T-helper 2 cell treated with Interferon-gamma antibody and Interleukin-4, amounts not matched to agents 100 ng/mL and 5 ng/mL, for 36 hours (primary cell): Measurements from ENCODE around the gene ZRANB3. TPM values are rescaled to one million over a fixed set of nuclear protein-coding genes. Genes with fewer than 3 reads are reported as not detected.
"Not testable (repeated sequence)": the region's sequence is repeated elsewhere in the genome, so short reads cannot be mapped to it uniquely, and the experiment has no call there.

Experiments used
- intact Hi-C: fragments of 100-400 bp; cut with micrococcal nuclease; formaldehyde crosslinking; loops from one replicate; pipeline ENCODE4 v1.15.1; 2023
- total RNA-seq: library from RNA; stranded (reverse); gene quantifications from 2 replicates; pipeline ENCODE4 v1.2.3, GENCODE V29; 2022

The ZRANB3 gene
- total RNA-seq, 1 donor from 2014 or later = 5.4 TPM

DNA sequence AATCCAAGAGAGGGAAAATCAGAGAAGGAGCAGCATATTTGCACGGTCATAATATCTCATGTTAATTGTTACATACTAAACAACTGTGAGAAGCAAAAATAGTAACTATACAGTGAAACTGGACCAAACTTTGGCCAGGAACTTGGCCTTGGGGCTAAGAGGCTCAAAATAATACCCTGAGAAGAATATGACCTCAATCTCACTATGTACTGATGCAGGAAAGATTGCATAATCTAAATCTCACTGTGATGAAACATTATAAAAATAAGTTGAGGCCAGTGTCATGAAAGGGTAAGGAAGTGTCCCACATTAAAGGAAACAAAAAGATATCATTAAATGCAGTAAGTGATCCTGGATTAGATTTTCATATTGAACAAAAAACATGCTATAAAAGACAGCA lies 36.5 kb downstream of the ZRANB3 start:
- intact Hi-C loops = no loop called here

DNA sequence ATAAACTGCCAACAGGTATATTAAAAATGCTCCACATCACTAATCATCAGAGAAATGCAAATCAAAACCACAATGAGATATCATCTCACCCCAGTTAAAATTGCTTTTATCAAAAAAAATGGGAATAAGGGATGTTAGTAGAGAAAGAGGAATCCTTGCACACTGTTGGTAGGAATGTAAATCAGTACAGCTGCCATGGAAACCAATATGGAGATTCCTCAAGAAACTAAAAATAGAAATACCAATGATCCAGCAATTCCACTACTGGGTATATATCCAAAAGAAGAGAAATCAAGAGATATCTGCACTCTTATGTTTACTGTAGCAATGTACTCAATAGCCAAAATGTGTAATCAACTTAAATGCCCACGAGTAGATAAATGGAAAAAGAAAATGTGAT lies 40.6 kb downstream of the ZRANB3 start:
- intact Hi-C loops = no loop called here

DNA sequence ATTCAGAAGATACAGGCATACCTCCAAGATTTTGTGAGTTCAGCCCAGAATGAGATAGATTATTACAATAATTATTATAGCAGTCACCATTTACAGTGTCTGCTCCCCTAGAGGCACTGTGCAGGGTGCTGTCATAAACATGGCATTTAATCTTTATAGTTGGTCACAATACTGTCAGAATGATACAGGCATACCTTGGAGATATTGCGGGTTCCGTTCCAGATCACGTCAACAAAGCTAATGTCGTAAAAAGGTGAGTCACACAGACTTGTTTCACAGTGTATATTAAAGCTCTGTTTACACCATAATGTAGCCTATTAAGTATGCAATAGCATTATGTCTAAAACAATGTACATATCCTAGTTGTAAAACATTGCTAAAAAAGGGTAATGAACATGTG lies 45.6 kb downstream of the ZRANB3 start:
- intact Hi-C loops = no loop called here

DNA sequence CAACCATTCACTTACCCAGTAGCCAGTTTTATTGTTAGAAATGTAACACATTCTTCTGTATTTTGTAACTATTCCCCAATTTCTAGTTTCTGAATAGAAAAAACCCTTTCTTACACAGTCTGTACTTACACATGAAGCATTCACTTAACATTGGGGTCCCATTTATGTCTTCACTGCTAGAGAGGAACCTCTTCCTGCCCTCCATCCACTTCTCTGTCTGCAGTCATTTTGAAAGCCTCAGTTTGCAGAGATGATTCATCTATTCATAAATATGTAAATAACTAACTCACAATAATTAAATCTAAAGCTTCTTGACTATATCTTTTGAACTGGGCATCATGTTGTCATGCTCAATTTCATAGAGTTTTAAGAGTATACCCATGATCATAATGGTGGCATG lies 55.9 kb downstream of the ZRANB3 start:
- intact Hi-C loops = loop anchor here (10.0 kb wide), 1 partner anchor 470 kb away; no protein-coding TSS in a partner anchor

DNA sequence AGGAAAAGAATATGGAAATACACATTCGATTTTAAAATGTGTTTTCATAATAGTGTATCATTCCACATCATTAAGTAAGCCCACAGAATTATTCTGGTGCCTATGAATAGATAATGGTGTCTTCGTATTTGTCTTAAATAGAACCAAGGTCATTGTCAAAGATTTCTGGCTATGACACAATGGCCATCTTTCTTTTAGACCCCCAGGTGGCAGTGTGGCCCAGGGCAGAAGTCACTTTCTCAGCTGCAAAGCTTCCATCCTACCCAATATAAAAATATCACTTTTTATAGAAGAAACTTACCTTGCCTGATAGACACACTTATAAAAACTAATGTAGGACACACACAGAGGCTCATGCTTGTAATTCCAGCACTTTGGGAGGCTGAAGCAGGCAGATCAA lies 57.5 kb downstream of the ZRANB3 start:
- intact Hi-C loops = loop anchor here (1.0 to 10.0 kb wide), 3 partner anchors 59 to 469 kb away; partner anchors contain the start of genes R3HDM1 and ZRANB3

DNA sequence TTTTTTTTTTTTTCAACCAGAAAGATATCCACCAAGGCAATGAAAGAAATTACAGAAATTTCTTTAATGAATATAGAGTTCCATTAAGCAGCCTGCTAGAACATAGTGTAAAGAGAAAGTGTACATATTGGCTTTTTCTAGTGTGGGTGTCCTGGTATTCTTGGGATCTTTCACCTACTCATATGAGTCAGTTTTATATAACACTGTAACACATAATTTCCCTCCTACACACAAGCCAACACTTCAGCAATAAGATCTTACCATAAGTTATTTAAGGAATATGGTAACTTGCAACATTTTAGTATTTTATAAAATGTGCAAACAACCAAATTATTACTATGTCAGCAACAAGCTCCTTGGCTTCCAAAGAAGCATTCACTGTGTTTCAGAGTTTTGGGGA lies 59.9 kb downstream of the ZRANB3 start:
- intact Hi-C loops = loop anchor here (5.0 to 10.0 kb wide), 2 partner anchors 61 to 466 kb away; partner anchors contain the start of genes R3HDM1 and ZRANB3

DNA sequence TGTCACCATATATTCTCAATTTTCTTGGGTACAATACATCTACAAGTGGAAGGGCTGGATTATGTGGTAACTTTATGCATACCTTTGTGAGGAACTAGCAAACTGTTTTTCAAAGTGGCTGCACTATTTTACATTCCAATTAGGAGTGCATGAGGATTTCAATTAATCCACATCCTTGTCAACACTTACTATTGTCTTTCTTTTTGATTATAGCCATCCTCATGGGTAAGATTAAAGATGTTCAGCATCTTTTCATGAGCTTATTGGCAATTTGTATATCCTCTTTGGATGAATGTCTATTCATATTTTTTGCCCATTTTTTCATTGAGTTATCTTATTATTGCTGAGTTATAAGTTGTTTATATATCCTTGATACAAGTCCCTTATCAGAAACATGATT lies 73.7 kb downstream of the ZRANB3 start:
- intact Hi-C loops = no loop called here

DNA sequence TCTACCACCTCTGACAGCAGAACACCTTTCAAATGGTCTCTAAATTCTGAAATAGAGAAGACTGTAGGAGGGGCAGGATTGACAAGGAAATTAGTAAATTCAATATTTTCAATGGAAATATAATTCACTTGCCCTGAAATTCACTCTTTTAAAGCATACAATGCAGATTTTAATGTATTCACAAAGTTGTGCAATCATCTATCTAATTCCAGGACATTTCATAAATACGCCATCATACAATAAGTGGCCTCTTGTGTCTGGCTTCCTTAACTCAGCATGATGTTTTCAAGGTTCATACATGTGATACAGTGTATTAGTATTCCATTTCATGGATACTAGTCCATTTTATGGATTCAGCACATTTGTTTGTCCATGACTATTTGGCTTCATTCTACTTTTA lies 74.2 kb downstream of the ZRANB3 start:
- intact Hi-C loops = no loop called here

DNA sequence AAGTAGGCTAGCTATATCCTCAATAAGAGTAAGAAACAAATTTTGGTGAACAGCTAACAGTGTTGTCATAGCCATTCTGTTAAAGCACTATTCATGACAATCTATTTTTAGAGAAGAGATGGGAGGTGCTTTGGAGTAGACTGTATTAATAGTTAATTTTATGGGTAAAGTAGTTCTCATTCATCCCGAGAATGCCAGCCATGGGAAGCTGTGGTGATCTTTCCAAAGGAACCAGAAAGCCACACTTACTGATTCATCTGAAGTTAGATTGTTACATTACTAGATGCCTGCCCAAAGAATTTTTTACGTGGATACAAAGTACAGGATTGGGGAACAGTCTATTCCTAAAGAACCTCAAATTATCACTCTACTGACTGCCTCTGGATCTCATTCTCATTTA lies 74.6 kb downstream of the ZRANB3 start:
- intact Hi-C loops = no loop called here

DNA sequence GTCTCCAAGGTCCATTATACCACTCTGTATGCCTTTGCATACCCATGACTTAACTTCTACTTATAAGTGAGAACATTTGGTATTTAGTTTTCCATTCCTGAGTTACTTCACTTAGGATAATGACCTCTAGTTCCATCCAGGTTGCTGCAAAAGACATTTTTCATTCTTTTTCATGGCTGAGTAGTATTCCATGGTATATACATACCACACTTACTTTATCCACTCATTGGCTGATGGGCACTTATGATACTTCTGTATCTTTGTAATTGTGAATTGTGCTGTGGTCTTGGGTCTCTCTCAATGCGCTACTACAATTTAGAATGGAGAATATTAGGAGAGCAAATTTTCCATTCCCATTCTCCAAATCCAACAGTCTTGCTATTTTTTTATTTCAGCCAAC lies 76.4 kb downstream of the ZRANB3 start:
- intact Hi-C loops = no loop called here

DNA sequence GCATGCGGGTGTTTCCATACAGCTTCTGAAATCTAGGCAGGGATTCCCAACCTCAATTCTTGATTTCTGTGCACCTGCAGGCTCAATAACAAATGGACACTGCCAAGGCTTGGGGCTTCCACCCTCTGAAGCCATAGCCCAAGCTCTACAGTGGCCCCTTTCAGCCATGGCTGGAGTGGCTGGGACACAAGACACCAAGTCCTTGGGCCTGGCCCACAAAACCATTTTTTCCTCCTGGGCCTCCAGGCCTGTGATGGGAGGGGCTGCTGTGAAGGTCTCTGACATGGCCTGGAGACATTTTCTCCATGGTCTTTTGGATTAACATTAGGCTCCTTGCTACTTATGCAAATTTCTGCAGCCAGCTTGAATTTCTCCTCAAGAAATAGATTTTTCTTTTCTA lies 78.0 kb downstream of the ZRANB3 start:
- intact Hi-C loops = not testable (repeated sequence)

DNA sequence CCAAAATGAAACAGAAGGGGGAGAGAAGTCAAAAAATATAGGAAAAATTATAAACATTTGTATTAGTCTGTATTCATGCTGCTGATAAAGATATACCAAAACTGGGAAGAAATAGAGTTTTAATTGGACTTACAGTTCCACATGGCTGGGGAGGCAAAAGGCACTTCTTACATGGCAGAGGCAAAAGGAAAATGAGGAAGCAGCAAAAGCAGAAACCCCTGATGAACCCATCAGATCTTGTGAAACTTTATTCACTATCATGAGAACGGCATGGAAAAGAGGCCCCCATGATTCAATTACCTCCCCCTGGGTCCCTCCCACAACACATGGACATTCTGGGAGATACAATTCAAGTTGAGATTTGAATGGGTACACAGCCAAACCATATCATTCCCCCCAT lies 79.1 kb downstream of the ZRANB3 start:
- intact Hi-C loops = no loop called here

DNA sequence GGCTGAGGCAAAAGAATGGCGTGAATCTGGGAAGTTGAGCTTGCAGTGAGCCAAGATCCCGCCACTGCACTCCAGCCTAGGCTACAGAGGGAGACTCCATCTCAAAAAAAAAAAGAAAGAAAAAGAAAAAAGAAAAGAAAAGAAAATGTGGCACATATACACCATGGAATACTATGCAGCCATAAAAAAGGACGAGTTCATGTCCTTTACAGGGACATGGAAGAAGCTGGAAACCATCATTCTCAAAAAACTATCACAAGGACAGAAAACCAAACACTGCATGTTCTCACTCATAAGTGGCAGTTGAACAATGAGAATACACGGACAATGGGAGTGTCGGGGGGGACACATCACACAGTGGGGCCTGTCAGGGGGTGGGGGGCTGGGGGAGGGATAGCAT lies 88.0 kb downstream of the ZRANB3 start:
- intact Hi-C loops = not testable (repeated sequence)

DNA sequence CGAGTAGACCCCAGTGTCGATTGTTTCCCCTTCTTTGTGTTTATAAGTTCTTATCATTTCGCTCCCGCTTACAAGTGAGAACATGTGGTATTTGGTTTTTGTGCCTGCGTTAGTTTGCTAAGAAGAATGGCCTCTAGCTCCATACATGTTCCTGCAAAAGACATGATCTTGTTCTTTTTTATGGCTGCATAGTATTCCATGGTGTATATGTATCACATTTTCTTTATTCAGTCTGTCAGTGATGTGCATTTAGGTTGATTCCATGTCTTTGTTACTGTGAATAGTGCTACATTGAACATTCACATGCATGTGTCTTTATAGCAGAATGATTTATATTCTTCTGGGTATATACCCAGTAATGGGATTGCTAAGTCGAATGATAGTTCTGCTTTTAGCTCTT lies 95.9 kb downstream of the ZRANB3 start:
- intact Hi-C loops = not testable (repeated sequence)

DNA sequence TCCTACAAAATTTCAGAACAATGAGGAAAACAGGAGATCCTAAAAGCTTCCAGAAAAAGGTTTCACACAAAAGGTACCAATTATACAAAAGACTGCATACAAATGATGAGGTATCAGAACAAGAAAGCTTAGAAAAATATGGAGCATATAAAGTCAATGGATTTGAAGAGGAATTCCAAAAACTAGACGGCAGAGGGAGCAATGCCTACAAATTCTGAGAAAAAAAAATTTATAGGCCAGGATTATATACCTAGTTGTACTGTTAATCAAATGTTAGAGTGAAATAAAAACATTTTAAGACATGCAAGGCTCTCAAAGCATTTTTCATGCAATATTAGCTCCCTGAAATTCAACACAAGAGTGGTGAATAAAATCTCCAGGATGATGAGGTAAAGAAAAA lies 106.2 kb downstream of the ZRANB3 start:
- intact Hi-C loops = no loop called here

DNA sequence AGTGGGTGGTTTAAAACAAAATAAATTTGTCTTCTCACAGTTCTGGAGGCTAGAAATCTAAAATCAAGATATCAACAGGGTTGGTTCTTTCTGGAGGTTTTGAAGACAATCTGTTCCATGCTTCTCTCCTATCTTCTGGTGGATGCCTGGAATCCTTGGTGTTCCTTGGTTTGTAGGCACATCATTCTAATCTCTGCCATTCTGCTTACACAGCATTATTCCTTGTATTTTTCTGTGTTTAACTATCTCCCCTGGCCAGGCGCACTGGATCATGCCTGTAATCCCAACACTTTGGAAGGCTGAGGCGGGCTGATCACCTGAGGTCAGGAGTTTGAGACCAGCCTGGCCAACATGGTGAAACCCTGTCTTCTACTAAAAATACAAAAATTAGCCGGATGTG lies 108.1 kb downstream of the ZRANB3 start:
- intact Hi-C loops = no loop called here

DNA sequence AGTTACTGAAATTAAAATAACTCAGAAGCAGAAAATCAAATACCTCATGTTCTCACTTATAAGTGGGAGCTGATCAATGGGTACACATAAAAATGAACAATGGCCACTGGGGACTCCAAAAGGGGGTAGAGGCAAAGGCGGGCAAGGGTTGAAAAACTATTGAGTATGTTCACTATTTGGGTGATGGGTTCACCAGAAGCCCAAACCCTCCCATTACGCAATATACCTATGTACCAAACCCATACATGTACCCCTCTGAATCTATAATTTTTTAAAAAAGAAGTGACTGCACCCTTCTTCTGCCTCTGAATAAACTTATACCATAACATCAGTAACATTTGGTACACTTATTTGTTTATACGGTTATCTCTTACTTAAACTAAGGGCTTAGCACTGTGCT lies 119.4 kb downstream of the ZRANB3 start:
- intact Hi-C loops = no loop called here

DNA sequence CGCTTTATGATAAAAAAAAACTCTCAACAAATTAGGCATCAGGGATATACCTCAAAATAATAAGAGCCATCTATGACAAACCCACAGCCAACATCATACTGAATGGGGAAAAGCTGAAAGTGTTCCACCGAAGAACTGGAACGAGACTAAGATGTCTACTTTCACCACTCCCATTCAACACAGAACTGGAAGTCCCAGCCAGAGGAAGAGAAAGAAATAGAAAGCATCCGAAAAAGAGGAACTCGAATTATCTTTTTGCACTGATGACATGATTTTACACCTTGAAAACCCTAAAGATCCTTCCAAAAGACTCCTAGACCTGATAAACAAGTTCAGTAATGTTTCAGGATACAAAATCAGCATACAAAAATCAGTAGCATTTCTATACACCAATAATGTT lies 121.6 kb downstream of the ZRANB3 start:
- intact Hi-C loops = no loop called here

DNA sequence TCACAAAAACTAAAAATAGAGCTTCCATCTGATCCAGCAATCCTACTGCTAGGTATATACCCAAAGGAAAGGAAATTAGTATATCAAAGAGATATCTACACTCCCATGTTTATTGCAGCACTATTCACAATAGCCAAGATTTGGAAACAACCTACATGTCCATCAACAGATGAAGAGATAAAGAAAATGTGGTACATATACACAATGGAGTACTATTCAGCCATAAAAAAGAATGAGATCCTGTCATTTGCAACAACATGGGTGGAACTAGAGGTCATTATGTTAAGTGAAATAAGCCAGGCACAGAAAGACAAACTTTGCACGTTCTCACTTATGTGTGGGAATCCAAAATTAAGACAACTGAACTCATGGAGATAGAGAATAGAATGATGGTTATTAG lies 134.8 kb downstream of the ZRANB3 start:
- intact Hi-C loops = not testable (repeated sequence)

DNA sequence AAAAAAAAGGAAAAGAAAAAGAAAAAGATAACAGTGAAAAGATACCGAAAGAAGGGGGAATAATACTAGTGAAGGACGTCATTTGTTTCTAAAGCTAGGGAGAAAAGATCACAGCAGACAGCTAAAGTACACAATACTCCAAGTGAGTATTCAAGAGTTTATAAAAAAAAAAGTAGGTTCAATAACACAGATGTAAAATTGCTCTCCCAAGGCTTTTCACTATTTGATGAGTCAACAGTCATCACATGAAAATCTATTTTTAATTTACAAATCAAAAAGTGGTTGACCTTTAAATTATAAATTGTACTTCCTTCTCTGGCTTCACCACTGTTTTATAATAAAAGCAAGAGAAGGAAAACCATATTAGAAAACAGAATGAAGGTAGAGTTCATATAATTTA lies 144.0 kb downstream of the ZRANB3 start:
- intact Hi-C loops = no loop called here

DNA sequence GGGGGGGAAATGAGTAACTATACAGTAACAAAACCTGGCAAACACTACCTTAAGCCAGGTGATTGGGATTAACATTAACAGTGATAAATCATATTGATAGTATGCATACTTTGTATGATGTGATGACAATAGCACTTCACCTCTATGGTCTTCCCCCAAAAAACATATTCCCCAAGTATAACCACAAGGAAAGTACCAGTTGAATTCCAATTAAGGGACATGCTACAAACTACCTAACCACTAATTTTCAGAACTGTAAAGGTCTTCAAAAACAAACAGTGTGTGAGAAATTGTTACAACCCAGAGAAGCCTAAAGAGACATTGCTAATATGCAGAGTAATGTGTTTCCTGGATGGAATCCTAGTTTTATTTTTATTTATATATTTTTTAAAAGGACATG lies 152.4 kb downstream of the ZRANB3 start:
- intact Hi-C loops = no loop called here

DNA sequence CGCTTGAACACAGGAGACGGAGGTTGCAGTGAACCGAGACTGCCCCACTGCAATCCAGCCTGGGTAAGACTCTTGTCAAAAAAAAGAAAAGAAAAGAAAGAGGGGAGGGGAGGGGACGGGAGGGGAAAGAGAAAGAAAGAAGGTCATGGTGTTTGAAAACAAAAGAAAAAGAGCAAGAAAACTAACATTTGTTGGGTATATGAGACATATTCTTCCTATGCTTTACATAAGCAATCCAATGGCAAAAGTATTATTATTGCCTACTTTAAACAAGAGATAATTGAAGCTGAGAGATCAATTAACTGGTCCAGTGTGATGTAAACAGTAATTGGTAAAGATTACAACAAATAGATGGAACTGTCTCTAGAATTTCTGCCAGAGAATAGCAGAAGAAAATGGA lies 157.3 kb downstream of the ZRANB3 start:
- intact Hi-C loops = no loop called here

DNA sequence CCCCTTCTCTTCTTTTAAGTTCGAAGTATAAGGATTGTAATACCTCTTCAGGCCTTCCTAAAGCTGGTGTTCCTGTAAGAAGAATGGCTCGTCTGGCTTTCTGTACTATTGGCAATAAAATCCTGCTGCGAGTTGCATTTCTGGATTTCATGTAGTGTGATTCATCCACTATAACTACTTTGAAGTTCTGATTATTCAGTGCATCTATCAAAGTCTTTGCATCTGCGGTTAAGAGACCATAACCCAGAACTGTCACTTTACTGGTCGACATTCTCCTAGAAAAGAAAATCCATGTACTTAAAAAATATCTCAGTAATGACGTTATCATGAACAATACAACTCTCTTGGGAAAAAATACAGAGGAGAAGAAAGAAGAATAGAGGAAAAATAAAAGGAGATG lies 181.1 kb downstream of the ZRANB3 start:
- intact Hi-C loops = no loop called here

DNA sequence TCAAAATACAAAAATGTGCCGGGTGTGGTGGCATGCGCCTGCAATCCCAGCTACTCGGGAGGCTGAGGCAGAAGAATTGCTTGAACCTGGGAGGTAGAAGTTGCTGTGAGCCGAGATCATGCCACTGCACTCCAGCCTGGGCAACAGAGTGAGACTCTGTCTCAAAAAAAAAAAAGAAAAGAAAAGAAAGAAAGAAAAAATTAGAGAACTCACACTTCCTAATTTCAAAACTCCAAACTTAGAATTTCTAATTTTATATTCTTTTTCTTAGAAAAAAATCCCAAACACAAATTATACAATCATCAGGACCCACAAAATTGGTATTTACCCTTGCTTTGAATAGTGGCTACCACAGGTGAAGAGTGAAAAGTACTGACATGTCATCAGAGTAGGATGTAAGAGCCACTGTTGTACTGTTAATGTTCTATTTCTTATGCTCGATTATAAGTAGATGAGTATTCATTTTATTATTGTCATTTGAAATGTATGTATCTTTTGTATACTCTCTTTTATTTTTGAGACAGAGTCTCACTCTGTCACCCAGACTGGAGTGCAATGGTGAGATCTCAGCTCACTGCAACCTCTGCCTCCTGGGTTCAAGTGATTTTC lies 182.8 kb downstream of the ZRANB3 start:
- intact Hi-C loops = not testable (repeated sequence)
